Left cardiac atrium (tissue), 4 donors: ENCODE data around the gene MVB12A. TPM values are rescaled to one million over a fixed set of nuclear protein-coding genes. Genes with fewer than 3 reads are reported as not detected.

Experiments used
- ATAC-seq, 2 donors: fragments of 200-7000 bp; cut with Tn5 transposase; one replicate each; pipeline ENCODE4 v1.9.1; 2020; ENCODE audit warnings: mild to moderate bottlenecking in 2 of 2, moderate library complexity in 2 of 2
- DNase-seq: peaks from one replicate; pipeline ENCODE4 v3.0.0-alpha.2; 2020
- intact Hi-C, 2 donors: fragments of 100-400 bp; cut with DNase I; formaldehyde crosslinking; loops; one replicate each; pipeline versions ENCODE4 v1.14.1 to v1.15.1; 2022 to 2023
- long read RNA-seq: library from polyadenylated mRNA; unstranded; transcript quantifications from one replicate; pipeline ENCODE4 v2.0.0, GENCODE V29; 2021
- total RNA-seq, 2 donors: library from RNA; stranded (reverse); fragmentation: NEBNext Ultra II Directional; extraction: Animal tissue kit (Norgen Biotek cat#: 25700); gene quantifications; one replicate each; pipeline ENCODE4 v1.2.1, GENCODE V29; 2021
- donor health status: DM: no; HTN: yes; CAD: no.
- donor health status: DM: no; HTN: yes; CAD: no; lungs with severe emphysema.
- donor health status: DM: yes; HTN: yes; CAD: no.
- donor health status: Dilated cardiomyopathy.

Gene MVB12A
- 10 to 100 TPM; 22.6 to 24.8 TPM for total RNA-seq
- long read RNA-seq, transcript MVB12A-201 (9 exons, 2,223 nt) = major isoform, 9 of 10 reads
- long read RNA-seq, partial matches to known transcripts = 0 of 10 reads
- long read RNA-seq, other reads (novel, unspliced or antisense) = 1 of 10 reads

DNA sequence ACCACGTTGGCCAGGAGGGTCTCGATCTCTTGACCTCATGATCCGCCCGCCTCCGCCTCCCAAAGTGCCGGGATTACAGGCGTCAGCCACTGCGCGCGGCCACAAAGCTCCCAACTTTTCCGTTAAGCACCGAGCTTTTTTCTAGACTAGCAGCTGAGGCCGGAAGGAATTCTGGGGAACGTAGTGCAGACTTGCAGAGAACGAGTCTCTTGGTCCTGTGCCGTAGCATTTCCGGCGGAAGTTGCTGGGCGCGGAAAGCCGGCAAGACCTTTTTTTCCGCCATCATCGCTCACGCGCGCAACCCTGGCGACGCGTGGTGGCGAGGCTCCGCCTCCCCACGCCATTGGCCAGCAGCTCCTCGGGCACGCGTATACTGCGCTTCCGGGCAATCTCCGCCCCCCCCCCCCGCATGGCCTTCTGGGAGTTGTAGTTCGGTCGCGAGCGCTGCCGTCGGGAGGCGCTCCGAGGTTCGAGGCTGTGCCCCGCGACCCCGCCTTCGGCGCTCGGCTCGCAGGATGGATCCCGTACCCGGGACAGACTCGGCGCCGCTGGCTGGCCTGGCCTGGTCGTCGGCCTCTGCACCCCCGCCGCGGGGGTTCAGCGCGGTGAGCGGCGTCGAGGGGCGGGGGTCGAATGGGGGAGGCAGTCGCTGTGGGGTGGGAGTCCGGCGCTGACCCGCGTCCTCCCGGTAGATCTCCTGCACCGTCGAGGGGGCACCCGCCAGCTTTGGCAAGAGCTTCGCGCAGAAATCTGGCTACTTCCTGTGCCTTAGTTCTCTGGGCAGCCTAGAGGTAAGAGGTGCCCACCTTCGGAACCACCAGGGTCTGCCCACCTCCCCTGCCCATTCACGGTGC, at the start of gene MVB12A:
Gene MVB12A (plus strand): TSS at position 427 of the 854 bp plus-strand sequence. CDS start 89 bp downstream, at position 516.
- ATAC-seq = peak; percentile 98
- intact Hi-C loops = no loop called here
- peak; percentile 99 for DNase-seq

DNA sequence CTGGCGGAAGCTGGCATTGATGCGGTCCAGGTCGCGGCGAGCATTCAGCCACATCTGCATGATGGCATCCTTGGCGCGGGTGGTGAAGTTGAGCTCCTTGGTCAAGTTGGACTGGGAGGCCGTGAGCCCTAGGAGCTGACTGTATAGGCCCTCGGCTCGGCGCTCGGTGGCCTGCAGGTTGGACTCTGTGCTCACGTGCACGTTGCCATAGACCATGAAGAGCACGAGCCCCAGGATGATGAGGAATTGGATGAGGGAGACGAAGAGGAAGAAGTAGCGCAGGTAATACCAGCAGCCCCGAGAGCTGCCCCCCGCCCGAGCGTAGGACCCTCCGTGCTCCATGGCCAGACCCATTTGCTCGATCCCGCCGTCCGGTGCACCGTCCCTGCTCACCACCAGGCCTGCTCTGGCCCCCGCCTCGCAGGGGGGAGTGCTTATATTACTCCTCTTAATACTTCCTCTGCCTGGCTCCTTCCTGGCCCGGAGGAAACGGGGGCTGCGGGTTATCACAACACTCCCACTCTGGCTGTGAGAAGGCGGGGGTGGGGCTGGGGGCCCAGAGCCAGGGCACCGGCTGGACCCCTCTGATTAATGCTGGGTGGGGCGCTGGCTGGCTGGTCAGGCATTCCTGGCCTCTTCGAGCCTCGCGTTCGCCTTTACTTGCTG, 42.8 kb upstream of the MVB12A start, which contains the start of gene PLVAP:
Gene PLVAP (minus strand): TSS at position 408 of the 666 bp plus-strand sequence. CDS start 54 bp downstream, at position 354.
- ATAC-seq (peak; percentile 78 to 87), DNase-seq (peak; percentile 86)
- intact Hi-C loops = no loop called here

DNA sequence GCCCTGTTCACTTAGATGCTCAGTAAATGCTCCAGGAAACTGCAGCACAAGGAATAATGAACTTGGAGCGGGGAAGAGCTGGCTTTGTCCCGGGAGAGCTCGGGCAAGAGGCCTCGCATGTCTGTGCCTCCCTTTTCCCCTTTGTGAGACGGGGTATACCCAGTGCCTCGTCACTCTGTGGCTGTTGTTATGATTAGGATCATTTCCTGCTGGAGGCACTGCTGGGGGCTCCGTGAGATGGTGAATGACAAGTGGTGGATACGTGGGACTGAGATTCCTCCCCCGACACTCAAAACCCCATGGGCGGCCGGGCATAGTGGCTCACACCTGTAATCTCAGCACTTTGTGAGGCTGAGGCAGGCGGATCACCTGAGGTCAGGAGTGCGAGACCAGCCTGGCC, 41.6 kb upstream of the MVB12A start:
- intact Hi-C loops = no loop called here
- ATAC-seq = no peak
- DNase-seq = no peak

DNA sequence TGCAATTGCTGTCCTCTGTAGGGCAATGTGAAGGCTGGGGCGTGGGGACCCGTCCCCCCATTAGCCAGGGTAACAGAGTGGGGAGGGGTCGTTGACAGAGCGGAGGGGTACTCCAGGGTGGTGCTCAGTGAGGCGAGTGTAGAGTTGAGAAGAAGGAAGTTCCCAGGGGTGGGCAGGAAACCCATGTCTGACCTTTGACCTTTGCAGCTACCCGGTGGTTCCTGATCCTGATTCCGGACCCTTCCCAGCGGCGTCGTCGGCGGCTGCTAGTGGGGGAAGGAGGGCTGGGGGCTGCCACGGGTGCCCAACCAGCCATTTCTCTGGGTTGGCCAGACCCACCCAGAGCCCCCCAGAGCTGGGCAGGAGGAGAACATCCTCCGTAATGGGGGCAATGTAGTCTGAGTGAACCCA, 40.6 kb upstream of the MVB12A start:
- intact Hi-C loops = no loop called here
- ATAC-seq = peak in 1 of 2 donors; percentile 25
- DNase-seq = no peak

DNA sequence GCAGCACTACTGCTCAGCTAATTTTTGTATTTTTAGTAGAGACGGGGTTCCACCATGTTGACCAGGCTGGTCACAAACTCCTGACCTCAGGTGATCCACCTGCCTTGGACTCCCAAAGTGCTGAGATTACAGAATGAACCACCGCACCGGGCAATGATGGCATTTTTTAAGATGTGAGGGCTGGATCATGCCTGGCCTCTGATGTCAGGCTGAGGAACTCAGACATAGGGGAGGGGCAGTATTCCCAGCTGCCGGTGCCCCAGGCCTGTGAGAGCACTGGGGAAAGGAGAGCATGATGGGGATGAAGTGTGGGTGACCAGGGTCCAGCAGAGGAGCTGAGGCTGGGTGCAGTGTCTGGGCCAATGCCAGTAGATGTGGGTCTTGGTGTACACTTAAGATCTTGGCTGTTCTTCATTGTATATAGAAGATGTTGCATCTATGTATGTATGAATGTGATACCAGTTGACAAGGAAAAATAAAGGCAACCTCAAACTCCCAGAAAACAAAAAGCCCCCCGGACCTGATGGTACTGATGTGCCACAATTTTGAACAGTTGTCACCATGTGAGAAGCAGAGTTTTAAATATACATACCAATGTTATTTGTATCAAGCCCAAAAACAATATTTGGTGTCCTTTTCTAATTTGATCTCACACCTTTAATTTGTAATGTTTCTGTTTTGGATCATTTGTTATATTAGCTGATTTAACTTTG, 39.3 kb upstream of the MVB12A start:
- no peak for DNase-seq
- no peak for ATAC-seq
- intact Hi-C loops = no loop called here

DNA sequence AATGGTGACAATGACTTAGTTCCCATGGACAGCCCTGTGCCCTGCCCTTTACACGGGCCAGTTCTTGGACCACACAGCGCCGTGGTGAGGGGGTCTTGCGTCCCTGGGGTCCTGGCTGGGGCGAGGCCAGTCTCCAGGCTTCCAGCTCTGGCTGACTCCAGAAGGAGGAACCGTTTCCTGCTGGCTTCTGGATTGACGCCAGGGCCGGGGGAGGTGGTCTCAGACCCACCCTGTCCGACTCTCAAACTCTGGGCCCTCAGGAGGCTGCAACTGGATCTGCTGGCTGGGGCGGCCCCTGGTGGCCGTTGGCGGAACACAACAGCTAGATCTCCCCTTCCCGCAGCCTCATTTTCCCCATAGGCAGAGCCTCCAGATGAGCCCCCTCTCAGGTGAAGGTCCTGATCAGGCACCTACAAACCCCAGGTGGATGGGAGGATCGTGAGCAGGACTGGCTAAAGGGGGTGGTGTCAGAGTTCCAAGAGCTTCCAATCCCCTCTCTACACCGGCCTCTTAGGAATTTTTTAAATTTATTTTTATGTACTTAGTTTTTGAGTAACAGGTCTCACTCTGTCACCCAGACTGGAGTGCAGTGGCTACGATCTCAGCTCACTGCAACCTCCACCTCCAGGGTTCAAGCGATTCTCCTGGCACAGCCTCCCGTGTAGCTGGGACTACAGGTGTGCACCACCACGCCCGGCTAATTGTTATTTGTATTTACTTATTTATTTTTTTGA, 33.8 kb upstream of the MVB12A start:
- intact Hi-C loops = loop anchor here (1.0 to 5.0 kb wide), 3 partner anchors 39 to 94 kb away; no protein-coding TSS in a partner anchor
- DNase-seq (peak; percentile 82), ATAC-seq (peak; percentile 50 to 60)

DNA sequence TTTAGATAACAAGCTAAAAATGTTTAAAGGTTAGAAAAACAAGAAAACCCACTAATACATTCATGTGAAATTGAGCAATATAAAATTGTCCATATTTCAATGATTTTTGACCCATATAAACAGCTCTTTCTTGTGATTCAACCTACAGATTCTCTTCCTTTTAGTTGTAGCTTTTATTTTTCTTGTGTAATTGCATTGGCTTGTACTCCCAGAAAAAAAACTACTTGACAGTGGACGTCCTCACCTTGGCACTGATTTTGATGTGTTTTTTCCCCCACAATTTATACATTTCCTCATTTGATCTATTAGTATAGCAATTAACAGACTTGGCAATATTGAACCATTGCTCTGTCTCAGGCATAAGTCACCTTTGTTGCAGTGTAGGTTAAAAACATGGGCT, 30.6 kb upstream of the MVB12A start:
- intact Hi-C loops = loop anchor here (5.0 kb wide), 2 partner anchors 42 to 97 kb away; no protein-coding TSS in a partner anchor
- DNase-seq (no peak), ATAC-seq (no peak)

DNA sequence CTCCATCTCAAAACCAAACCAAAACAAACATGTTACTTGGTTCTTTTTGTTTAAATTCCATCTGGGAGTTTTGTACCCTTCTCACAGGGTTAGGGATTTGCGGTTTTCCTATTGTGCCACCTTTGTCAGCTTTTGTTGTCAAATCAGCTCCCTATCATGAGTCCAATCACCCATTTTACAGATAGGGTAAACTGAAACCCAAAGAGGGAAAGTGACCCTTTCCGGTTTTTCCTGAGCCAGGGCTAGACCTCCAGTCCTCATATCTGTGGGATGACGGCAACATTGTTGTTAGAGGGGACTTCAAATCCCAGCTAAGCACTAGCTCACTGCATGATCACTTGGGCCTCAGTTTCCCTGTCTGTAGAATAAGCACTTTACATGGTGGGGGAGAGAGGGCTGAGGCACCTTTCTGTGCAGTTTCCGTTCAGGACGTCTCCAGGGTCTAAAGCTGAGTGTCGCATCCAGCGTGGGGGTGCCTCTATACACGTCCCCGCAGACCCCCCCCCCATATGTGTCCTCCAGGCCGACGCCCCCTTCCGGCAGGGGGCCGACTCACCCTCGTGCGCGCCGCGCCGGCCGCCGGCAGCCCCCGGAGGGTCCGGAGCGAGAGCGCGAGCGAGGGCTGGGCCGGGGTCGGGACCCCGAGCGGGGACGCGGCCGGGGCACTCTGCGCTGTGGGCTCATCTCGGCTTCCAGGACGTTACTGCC, 29.7 kb upstream of the MVB12A start:
- peak in 1 of 2 donors; percentile 2 for ATAC-seq

DNA sequence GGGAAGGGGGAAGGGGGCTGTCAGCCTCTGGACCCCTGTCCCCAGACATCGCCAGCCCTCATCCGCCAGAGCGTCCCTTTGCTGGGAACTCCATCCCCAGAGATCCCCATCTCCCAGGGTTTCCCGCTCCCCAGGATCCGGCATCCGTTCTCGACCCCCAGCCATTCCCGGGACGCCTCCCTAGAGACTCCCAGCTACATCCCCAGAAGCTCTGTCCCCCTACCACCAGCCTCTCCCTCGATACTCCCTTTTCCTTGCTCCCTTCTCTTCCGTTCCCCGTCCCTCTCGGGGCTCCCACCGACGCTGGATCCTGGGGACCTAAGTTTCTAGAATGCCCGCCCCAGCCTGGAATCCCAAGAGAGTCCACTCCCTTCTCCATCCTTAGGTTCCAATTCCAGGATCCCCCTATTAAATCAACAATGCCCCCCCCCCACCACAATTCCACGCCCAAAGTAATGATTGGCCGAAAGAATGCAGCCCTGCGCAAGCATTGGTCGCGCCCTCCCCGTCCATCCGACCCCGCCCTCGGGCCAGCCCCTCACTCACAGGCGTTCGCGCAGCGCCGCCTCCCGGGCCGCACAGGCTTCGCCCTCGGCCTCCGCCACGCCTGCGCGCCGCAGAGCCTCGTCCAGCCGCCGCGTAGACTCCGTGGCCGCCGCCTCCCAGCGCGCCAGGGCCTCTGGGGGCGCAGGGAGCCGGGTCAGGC, 29.0 kb upstream of the MVB12A start:
- ATAC-seq = peak; percentile 98 to 99
- DNase-seq = peak; percentile 95
- intact Hi-C loops = loop anchor here in 1 of 2 donors (10.0 kb wide), 1 partner anchor 74 kb away; the partner anchor contains the start of gene NXNL1

More for the DNA sequence above, 29.7 kb upstream of the MVB12A start:
- intact Hi-C loops = loop anchor here (5.0 to 10.0 kb wide), 3 partner anchors 43 to 98 kb away; partner anchors contain the start of gene NXNL1 (in 1 of the 2)
- DNase-seq = no peak

DNA sequence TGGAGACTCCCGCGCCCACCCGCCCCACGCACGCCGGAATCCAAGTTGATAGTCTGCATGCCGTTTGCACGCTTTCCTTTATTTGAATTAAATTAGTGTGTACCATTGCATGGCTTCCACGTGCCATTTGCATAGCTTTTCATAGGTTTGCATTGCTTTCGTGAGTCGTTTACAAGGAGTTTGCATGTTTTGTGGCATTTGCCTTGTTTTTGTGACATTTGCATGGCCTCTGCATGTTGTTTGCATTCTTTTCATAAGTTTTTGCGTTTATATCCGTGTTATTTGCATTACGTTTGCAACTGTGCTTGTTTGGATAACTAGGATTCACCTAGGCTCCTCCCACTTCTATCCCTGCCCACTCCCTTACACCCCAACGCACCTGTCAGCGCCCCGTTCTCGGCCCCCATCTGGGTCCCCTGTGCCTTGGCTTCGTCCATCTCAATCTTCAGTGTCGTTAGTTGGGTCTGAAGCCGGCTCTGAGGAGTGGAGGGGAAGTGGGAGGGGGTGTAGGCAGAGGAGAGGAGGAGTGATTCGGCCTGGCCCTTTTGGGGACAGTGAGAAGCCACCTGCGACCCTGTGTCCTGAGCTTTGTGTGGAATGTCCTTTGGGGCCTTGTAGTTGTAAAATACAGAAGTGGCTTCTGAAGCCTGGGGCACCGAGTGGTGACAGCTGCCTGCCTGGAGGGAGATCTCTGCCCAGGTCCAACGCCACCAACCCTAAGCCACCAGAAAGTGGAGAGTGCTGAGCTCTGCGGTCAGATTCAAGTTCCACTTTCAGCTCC, 28.3 kb upstream of the MVB12A start:
- no peak for DNase-seq
- ATAC-seq = peak in 1 of 2 donors; percentile 2
- intact Hi-C loops = loop anchor here in 1 of 2 donors (10.0 kb wide), 1 partner anchor 73 kb away; the partner anchor contains the start of gene NXNL1

DNA sequence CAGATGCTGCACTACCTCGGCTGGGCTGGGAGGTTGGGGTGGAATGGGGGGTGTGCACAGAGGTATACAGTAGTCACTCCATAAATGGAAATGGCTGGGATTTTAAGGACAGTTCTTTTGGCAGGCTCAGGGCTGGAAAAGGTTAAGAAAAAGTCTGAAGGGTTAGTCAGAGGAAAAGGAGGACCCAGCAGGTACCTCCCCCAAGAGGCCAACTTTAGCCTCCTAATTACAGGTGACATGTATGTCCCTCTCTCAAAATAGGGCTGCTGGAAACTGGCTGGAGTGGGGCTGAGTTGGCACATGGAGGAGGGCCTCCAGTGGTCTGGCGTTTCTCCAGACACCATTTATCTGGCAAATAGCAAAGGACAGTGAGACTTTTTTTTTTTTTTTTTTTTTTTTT, 26.8 kb upstream of the MVB12A start:
- no peak for ATAC-seq

DNA sequence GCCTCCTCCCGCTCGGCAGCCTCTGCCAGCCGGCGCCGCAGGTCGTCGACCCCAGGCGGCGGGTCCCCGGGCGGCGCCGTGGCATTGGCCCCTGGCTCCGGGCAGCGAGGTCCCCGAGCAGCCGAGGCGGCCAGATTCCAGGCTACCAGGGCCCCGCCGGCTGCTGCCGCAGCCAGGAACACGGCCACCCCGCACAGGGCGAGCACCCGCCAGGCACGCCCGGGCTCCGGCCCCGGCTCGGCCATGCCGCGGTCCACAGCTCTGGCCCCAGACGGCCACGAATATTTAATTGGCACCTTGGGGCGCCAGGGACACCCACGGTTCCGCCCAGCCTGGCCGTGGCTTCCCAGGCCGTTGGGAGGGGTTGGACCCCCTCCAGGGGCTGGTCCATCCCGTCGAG, 25.9 kb upstream of the MVB12A start, which contains the start of gene CCDC194:
Gene CCDC194 (minus strand): TSS at position 283 of the 400 bp plus-strand sequence. CDS start 38 bp downstream, at position 245.
- DNase-seq = no peak
- intact Hi-C loops = loop anchor here in 1 of 2 donors (10.0 kb wide), 1 partner anchor 71 kb away; the partner anchor contains the start of gene NXNL1
- no peak for ATAC-seq

More for the DNA sequence above, 26.8 kb upstream of the MVB12A start:
- no peak for DNase-seq
- intact Hi-C loops = loop anchor here in 1 of 2 donors (10.0 kb wide), 1 partner anchor 72 kb away; the partner anchor contains the start of gene NXNL1

DNA sequence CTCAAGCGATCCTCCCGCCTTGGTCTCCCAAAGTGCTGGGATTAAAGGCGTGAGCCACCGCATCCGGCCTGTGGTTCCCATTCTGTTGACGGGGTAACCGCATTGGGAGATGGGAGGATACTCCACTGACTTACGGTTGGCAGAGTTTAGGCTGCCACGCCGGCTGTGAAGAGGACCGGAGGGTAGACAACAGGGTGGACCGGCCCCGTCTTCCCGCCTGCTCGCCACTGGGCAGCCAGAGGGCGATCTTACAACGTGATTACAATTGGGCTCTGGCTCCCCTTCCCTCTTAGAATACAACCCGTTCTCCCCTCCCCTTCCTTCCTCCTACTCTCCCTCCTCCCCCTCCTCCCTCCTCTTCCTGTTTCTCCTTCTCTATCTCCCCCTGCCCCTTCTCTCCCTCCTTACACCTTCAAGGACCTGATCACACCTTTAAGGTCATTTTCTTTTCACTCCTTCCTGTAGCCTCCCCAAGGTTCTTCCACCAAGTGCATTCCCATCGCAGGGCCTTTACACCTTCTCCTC, 24.9 kb upstream of the MVB12A start:
- intact Hi-C loops = loop anchor here in 1 of 2 donors (10.0 kb wide), 1 partner anchor 70 kb away; the partner anchor contains the start of gene NXNL1
- ATAC-seq (peak; percentile 27 to 28), DNase-seq (peak; percentile 78)

DNA sequence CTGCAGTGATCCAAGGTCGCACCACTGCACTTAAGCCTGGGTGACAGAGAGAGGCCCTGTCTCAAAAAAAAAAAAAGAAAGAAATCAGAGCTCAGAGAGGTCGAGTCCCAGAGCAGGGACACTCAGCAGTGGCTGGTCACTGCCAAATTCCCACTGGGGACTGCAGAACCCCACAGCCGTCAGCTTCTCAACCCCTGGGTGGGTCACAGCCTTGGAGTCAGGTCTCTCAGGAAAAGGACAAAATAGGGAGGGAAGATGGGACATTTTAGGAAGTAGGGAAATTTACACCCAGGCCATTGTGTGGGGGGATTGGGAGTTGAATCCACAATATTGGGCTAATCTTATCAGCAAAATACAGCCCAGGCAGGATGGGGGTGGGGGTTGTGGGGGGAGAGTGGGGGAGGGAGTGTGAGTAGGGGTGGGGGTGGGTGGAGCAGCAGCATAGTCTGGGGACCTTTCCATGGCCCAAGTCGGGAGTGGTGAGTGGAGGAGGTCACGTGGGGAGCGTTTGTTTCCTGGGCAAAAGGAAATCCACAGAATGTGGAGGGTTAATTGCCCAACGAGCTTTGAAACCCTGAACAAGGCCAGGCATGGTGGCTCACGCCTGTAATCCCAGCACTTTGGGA, 20.8 kb upstream of the MVB12A start:
- DNase-seq (no peak), ATAC-seq (no peak)
- intact Hi-C loops = loop anchor here in 1 of 2 donors (10.0 kb wide), 1 partner anchor 66 kb away; the partner anchor contains the start of gene NXNL1

DNA sequence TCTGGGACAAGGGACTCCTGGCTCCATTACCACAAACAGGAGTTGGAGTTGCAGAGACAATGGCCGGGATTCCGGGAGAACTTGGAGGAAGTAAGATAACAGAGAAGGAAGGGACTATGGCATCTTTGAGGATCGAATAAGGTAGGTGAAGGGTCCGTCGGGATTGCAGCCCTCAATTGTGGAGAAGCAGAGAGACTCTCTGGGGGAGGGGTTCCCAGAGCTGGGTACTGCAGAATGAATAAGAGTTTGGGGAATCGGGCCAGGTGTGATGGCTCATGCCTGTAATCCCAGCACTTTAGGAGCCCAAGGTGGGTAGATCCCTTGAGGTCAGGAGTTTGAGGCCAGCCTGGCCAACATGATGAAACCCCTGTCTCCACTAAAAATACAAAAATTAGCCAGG, 18.2 kb upstream of the MVB12A start:
- DNase-seq = no peak
- intact Hi-C loops = no loop called here
- ATAC-seq = no peak
